HCT116 (cell line): ENCODE results near the gene ACKR3.

ENCODE experiments used
- CTCF ChIP-seq, 3 experiments: fragments of 200-600 bp in 1 of 3; sonication (generic) in 1 of 3; IDR thresholded peaks in 2 of 3; conservative IDR thresholded peaks in 1 of 3; 2 replicates each; pipeline ENCODE4 v1.5.1; 2012 to 2017; ENCODE audit warnings: low read depth in 2 of 3, low read length in 2 of 3, antibody characterized with exemption in 1 of 3, borderline replicate concordance in 1 of 3, control low read depth in 1 of 3, mild to moderate bottlenecking in 1 of 3, mixed read lengths in 1 of 3, mixed run types in 1 of 3, moderate library complexity in 1 of 3; ENCODE audit not compliant: insufficient read depth in 1 of 3
- EZH2phosphoT487 ChIP-seq: fragments of 200-600 bp; IDR thresholded peaks from 2 replicates; pipeline ENCODE4 v1.6.1; 2018; ENCODE audit warnings: antibody characterized with exemption, borderline replicate concordance
- POLR2AphosphoS5 ChIP-seq: IDR thresholded peaks from 2 replicates; pipeline ENCODE4 v1.6.1; 2011; ENCODE audit warnings: mild to moderate bottlenecking, low read depth, low read length, moderate library complexity
- SIN3A ChIP-seq: IDR thresholded peaks from 2 replicates; pipeline ENCODE4 v1.6.1; 2012; ENCODE audit warnings: low read depth
- TCF7L2 ChIP-seq: IDR thresholded peaks from 2 replicates; pipeline ENCODE4 v1.7.0; 2011; ENCODE audit warnings: borderline replicate concordance, inconsistent platforms; ENCODE audit not compliant: insufficient read depth, insufficient read length; ENCODE audit errors: extremely low read depth
- YY1 ChIP-seq: IDR thresholded peaks from 2 replicates; pipeline ENCODE4 v1.6.1; 2011; ENCODE audit warnings: low read length, low read depth, moderate library complexity, mild to moderate bottlenecking; ENCODE audit not compliant: insufficient replicate concordance; ENCODE audit errors: extremely low read depth

GRCh38 chr2:236588932-236589592 is 19.4 kb downstream of the ACKR3 start:
- no peak for TF ChIP-seq CTCF (IDR thresholded peaks at IDR 0.05 in 2 of 3, conservative IDR thresholded peaks at IDR 0.05 in 1 of 3; ENCODE audit: borderline replicate concordance in 1 of 3, insufficient read depth in 1 of 3, low read depth in 2 of 3, low read length in 2 of 3)
- TF ChIP-seq SIN3A = no peak
- no peak for TF ChIP-seq POLR2AphosphoS5
- no peak for TF ChIP-seq YY1
- TF ChIP-seq EZH2phosphoT487 = no peak
- TF ChIP-seq TCF7L2 = no peak
